RWPE2 (cell line): ENCODE data around the gene DENND6B.

ENCODE experiments used
- ATAC-seq: fragments of 200-7000 bp; cut with Tn5 transposase; 3 replicates; pipeline ENCODE4 v1.9.1; 2021; ENCODE audit warnings: low read depth
- DNase-seq: peaks from one replicate; pipeline ENCODE4 v3.0.0-alpha.2; 2020; ENCODE audit warnings: low spot score
- H3K27ac ChIP-seq: fragments of 450-650 bp; 2 replicates; pipeline ENCODE4 v1.5.1; 2017; ENCODE audit warnings: mild to moderate bottlenecking; ENCODE audit not compliant: poor library complexity, severe bottlenecking
- H3K27me3 ChIP-seq: fragments of 250-450 bp; sonication (Bioruptor Pico); 2 replicates; pipeline ENCODE4 v1.5.1; 2021; ENCODE audit warnings: mild to moderate bottlenecking, moderate library complexity; ENCODE audit not compliant: insufficient read depth, poor library complexity, severe bottlenecking
- H3K36me3 ChIP-seq: fragments of 250-450 bp; sonication (Bioruptor Pico); 2 replicates; pipeline ENCODE4 v1.5.1; 2020; ENCODE audit warnings: low read depth, mild to moderate bottlenecking, moderate library complexity
- H3K4me1 ChIP-seq: fragments of 250-450 bp; sonication (Bioruptor Pico); 2 replicates; pipeline ENCODE4 v1.5.1; 2021; ENCODE audit warnings: mild to moderate bottlenecking, moderate library complexity; ENCODE audit not compliant: insufficient read depth, poor library complexity, severe bottlenecking
- H3K4me3 ChIP-seq: fragments of 250-450 bp; sonication (Bioruptor Pico); 2 replicates; pipeline ENCODE4 v1.5.1; 2021; ENCODE audit warnings: mild to moderate bottlenecking, moderate library complexity; ENCODE audit not compliant: severe bottlenecking
- H3K9me3 ChIP-seq: fragments of 250-450 bp; sonication (Bioruptor Pico); 2 replicates; pipeline ENCODE4 v1.5.1; 2021; ENCODE audit warnings: mild to moderate bottlenecking, moderate library complexity; ENCODE audit not compliant: severe bottlenecking
- TF ChIP-seq, protein P1 (sequence below): fragments of 450-650 bp; IDR thresholded peaks from one replicate; pipeline ENCODE4 v1.5.1; 2017; ENCODE audit warnings: mild to moderate bottlenecking, moderate library complexity; ENCODE audit not compliant: poor library complexity, severe bottlenecking

The DENND6B gene

DNA sequence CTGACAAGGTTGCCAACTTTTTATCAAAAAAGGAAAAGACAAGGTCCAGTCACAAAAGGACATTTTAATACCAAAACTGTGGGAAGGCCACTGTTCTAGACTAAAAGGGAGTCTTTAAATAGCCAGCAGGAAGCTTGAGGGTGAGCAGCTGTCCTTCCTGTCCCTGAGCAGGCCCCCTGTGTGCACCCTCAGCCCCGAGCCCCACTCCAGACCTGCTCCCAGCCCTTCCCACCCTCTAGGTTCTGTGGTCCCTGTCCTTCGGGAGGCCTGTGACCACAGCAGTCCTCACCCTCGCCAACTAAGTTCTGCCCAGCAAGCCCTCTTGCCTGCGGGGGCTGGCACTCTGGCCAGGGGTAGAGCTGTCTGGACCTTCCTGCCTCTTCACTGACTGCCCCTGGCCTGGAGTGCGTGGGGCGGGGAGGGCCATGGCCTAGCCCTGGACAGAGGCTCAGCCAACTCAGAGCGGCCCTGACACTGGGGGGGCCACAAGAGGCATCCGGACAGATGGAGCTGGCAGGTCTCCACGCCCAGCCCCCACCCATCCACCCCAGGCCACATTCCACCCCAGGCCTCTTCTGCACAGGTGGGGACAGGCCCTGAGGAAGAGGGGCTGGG, 17.7 kb downstream of the DENND6B start:
- peaks cover 17% of the 10 kb centered on the region for H3K4me1 ChIP-seq
- H3K9me3 ChIP-seq, result no peaks in the 10 kb centered on the region
- DNase-seq (no peak), ATAC-seq (no peak)
- H3K36me3 ChIP-seq, result no peaks in the 10 kb centered on the region
- TF ChIP-seq, protein P1, sequence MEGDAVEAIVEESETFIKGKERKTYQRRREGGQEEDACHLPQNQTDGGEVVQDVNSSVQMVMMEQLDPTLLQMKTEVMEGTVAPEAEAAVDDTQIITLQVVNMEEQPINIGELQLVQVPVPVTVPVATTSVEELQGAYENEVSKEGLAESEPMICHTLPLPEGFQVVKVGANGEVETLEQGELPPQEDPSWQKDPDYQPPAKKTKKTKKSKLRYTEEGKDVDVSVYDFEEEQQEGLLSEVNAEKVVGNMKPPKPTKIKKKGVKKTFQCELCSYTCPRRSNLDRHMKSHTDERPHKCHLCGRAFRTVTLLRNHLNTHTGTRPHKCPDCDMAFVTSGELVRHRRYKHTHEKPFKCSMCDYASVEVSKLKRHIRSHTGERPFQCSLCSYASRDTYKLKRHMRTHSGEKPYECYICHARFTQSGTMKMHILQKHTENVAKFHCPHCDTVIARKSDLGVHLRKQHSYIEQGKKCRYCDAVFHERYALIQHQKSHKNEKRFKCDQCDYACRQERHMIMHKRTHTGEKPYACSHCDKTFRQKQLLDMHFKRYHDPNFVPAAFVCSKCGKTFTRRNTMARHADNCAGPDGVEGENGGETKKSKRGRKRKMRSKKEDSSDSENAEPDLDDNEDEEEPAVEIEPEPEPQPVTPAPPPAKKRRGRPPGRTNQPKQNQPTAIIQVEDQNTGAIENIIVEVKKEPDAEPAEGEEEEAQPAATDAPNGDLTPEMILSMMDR, result no peak
- H3K27ac ChIP-seq, result peak overlapping the region; percentile 99
- H3K4me3 ChIP-seq, result no peak overlapping the region
- no peaks in the 10 kb centered on the region for H3K27me3 ChIP-seq

DNA sequence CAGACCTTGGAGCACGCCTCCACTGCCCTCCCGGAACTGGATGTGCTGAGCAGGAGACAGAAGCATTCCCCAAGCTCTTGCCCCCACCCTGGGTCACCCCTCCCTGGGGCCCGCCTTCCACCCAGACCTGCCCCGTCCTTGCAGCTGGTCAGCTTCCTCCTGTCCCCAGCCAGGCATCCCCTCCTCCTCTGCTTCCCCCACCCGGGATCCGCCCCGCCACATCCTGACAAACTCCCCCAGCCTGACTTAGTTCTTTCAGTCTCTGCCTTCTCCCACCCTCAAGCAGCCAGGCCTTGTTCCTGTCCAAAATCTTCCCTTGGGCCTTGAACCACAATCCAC, 18.2 kb downstream of the DENND6B start:
- Histone ChIP-seq H3K4me3 (no peak overlapping the region), H3K36me3 (peaks cover under 1% of the 10 kb centered on the region), H3K9me3 (no peaks in the 10 kb centered on the region), H3K4me1 (peaks cover 19% of the 10 kb centered on the region), H3K27ac (peak overlapping the region; percentile 99), H3K27me3 (no peaks in the 10 kb centered on the region)
- DNase-seq (no peak), ATAC-seq (no peak)
- TF ChIP-seq, protein P1, result no peak

DNA sequence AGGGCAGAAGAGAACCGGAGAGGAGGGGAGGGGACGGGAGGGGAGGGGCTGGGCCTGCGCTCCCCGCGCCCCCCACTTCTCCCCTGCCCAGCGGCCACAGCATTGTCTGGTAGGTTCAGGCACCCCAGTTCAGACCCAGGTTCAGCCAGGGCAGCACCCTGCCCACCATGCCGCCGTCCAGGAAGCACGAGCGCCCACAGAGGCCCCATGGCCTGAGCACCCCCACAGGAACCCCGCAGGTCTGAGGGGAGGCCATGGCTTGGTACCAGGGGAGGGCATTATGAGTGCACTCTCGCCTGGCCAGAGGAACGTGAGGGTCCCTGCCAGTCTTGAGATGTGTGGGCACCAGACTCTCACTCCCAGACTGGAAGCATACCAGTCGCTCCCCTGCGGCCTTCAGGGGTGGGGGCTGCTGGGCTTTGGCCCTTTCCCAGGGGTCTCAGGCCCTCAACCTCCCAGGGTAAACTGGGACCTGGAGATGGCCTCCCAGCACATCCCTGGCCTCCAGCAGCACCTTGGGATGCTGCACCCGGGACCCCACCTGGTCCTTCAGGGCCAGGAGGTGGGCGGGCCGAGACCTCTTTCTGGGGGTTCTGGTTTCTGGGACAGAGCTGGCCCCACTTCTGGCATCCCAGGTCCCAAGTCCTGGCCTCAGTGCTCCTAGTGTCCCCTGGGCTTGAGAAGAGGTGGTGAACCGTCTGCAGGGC, 18.8 kb downstream of the DENND6B start:
- no peak for DNase-seq
- Histone ChIP-seq H3K27ac (peak overlapping the region; percentile 99), H3K9me3 (no peaks in the 10 kb centered on the region), H3K4me1 (peaks cover 24% of the 10 kb centered on the region), H3K27me3 (no peaks in the 10 kb centered on the region), H3K36me3 (peaks cover 6% of the 10 kb centered on the region), H3K4me3 (no peak overlapping the region)
- no peak for ATAC-seq
- TF ChIP-seq, protein P1, result no peak

DNA sequence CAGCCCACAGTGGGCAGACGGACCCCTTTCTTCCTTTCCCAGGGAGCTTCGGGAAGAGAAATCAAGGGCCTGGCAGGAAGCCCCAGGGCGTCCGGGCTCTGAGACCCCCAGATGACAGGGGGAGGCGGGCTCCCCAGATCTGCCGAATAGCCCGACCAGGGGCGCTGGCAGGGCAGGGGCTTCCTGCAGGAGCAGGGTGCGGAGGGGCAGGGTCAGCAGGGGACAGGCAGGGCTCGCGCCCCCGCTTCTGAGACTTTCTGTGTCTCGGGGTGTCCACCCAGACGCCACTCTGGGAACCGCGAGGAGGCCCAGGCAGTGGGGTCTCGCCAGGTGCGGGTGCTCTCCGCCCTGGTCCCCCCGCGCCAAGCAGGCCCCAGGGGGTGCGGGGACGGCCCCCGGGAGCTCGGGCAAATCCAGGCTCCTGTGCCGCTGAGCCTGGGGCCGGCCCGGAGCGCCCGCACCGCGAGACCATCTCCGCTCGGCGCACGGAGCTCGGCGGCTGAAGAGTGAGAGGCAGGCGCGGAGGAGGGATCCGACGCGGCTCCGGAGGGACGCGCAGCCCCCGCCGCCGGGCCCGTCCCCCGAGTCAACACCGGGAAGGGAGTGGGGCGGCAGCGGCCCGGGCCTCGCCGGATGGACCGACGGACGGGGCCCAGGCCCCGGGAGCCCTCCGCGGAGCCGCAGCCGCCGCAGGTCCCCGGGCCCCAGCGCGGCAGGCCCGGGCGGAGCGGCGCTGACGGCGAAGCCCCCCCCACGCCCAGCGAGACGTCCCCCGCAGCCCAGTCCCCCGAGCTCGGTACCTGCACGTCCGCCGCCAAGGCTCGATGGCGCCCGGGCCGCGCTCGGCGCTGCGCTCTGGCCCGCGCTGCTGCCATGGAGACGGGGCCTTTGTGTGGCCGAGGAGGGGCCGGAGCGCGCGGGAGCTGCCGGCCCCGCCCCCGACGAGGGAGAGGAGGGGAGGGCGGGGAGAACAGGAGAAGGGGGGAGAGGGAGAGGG, 19.8 kb downstream of the DENND6B start, which contains the start of gene PLXNB2:
PLXNB2 (minus strand) TSS at position 894 of the 997 bp plus-strand sequence. CDS start 17,062 bp downstream, outside the sequence.
- no peaks in the 10 kb centered on the region for H3K9me3 ChIP-seq
- H3K27me3 ChIP-seq, result no peaks in the 10 kb centered on the region
- no peak for DNase-seq
- ATAC-seq, result no peak
- peak within 1 kb of the TSS; percentile 94 for H3K4me3 ChIP-seq
- H3K36me3 ChIP-seq, result peaks cover 7% of the 10 kb centered on the region
- peak within 1 kb of the TSS; percentile 99 for H3K27ac ChIP-seq
- TF ChIP-seq, protein P1, result no peak
- peaks cover 34% of the 10 kb centered on the region for H3K4me1 ChIP-seq
